NCI-H2227 (cell line): Measurements from ENCODE around the gene ERCC6L2.

ENCODE experiments used
- DNase-seq: peaks from one replicate; lab custom pipeline; 2025; ENCODE audit not compliant: unreplicated experiment; lab: John Stamatoyannopoulos, UW

ERCC6L2 gene

GRCh38 chr9:95875305-95876137 is at the start of gene ERCC6L2:
ERCC6L2 (plus strand) TSS chr9:95875691; CDS start chr9:95876039, 348 bp downstream.
- peak; percentile 98 for DNase-seq

GRCh38 chr9:95826183-95826838 is 49.2 kb upstream of the ERCC6L2 start:
- DNase-seq, result no peak

- DNase-seq, result no peak
Observed at GRCh38 chr9:95830768-95831167, 44.7 kb upstream of the ERCC6L2 start.

- DNase-seq, result no peak
Observed at GRCh38 chr9:95831810-95832209, 43.7 kb upstream of the ERCC6L2 start.

GRCh38 chr9:95833546-95834178 is 41.8 kb upstream of the ERCC6L2 start:
- no peak for DNase-seq

GRCh38 chr9:95834281-95834907 is 41.1 kb upstream of the ERCC6L2 start:
- DNase-seq, result no peak

GRCh38 chr9:95835393-95835792 is 40.1 kb upstream of the ERCC6L2 start:
- DNase-seq, result no peak

- no peak for DNase-seq
Observed at GRCh38 chr9:95836072-95836471, 39.4 kb upstream of the ERCC6L2 start.

- DNase-seq, result no peak
Observed at GRCh38 chr9:95839012-95839411, 36.5 kb upstream of the ERCC6L2 start.

- DNase-seq, result no peak
Observed at GRCh38 chr9:95840074-95840473, 35.4 kb upstream of the ERCC6L2 start.

- no peak for DNase-seq
Observed at GRCh38 chr9:95841377-95841776, 34.1 kb upstream of the ERCC6L2 start.

- DNase-seq, result no peak
Observed at GRCh38 chr9:95845751-95846150, 29.7 kb upstream of the ERCC6L2 start.

GRCh38 chr9:95848764-95849163 is 26.7 kb upstream of the ERCC6L2 start:
- no peak for DNase-seq

GRCh38 chr9:95852059-95853032 is 23.1 kb upstream of the ERCC6L2 start:
- no peak for DNase-seq

- no peak for DNase-seq
Observed at GRCh38 chr9:95854386-95855020, 21.0 kb upstream of the ERCC6L2 start.

GRCh38 chr9:95855961-95856360 is 19.5 kb upstream of the ERCC6L2 start:
- no peak for DNase-seq

- DNase-seq, result no peak
Observed at GRCh38 chr9:95857124-95857523, 18.4 kb upstream of the ERCC6L2 start.

- DNase-seq, result no peak
Observed at GRCh38 chr9:95857896-95858295, 17.6 kb upstream of the ERCC6L2 start.

GRCh38 chr9:95862343-95862742 is 13.1 kb upstream of the ERCC6L2 start:
- no peak for DNase-seq
